HUES6 (cell line): ENCODE results near the gene KCNH1.

ENCODE experiments used
- H3K27ac ChIP-seq: 2 replicates; pipeline ENCODE4 v1.7.0; 2013; ENCODE audit warnings: low read depth, mild to moderate bottlenecking, low read length, inconsistent platforms
- H3K27me3 ChIP-seq: 2 replicates; pipeline ENCODE4 v1.6.1; 2013; ENCODE audit warnings: low read length; ENCODE audit not compliant: control insufficient read depth, insufficient read depth
- H3K36me3 ChIP-seq: 2 replicates; pipeline ENCODE4 v1.6.1; 2013; ENCODE audit warnings: low read length; ENCODE audit not compliant: control insufficient read depth, insufficient read depth
- H3K4me1 ChIP-seq: 2 replicates; pipeline ENCODE4 v1.6.1; 2013; ENCODE audit warnings: low read length; ENCODE audit not compliant: control insufficient read depth, insufficient read depth
- H3K4me3 ChIP-seq: 2 replicates; pipeline ENCODE4 v1.5.1; 2013; ENCODE audit warnings: low read depth, low read length
- H3K9ac ChIP-seq: one replicate; pipeline ENCODE4 v1.6.1; 2013; ENCODE audit warnings: mild to moderate bottlenecking, low read length
- H3K9me3 ChIP-seq: 2 replicates; pipeline ENCODE4 v1.6.1; 2013; ENCODE audit warnings: low read depth, low read length; ENCODE audit not compliant: control insufficient read depth, insufficient read depth

The KCNH1 gene

DNA sequence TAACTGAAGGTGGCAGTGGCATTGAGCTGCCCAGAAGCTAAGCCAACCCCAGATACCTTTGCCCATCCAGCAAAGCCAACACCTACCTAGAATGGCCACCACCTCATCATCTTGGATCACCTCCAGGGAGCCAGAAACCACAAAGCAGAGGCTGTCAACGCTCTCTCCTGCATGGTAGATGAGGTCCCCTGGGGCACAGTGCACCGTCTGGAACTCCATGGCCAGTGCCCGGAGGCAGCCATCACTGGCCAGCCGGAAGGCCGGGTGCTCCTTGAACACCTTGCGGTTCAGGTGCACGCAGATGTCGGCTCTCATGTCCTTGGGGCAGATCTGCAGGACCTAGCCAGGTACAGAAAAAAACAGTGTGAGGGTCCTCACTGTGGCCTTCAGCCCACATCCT lies 336.5 kb downstream of the KCNH1 start:
- no peaks in the 10 kb centered on the region for H3K27me3 ChIP-seq
- H3K9me3 ChIP-seq, result no peaks in the 10 kb centered on the region

DNA sequence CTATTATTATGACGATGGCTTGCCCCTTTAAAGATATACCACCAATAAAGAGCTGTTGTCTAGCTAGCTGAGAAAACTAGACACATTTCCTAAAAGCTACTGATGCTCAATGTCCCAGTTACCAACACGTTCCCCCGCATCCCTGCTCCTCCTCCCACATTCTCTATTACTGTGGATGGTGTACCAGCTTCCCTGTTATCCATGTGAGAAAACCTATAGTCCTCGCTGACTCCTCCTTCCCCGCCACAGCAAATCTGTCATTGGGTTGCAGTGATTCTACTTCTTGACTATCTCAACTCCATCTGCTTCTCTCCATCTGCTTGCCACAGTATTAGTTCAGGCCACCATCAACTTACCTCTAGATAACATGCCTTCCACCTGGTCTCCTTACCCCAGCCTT lies 337.5 kb downstream of the KCNH1 start:
- Histone ChIP-seq H3K4me1 (peaks cover 4% of the 10 kb centered on the region; the same call in 1 of the 2 replicates), H3K27ac (no peak overlapping the region), H3K9me3 (no peaks in the 10 kb centered on the region), H3K9ac (no peak overlapping the region), H3K4me3 (no peak overlapping the region), H3K27me3 (no peaks in the 10 kb centered on the region), H3K36me3 (no peaks in the 10 kb centered on the region)

More for the DNA sequence above, 336.5 kb downstream of the KCNH1 start:
- Histone ChIP-seq H3K4me1 (no peaks in the 10 kb centered on the region), H3K4me3 (no peak overlapping the region), H3K36me3 (no peaks in the 10 kb centered on the region), H3K27ac (no peak overlapping the region), H3K9ac (no peak overlapping the region)

DNA sequence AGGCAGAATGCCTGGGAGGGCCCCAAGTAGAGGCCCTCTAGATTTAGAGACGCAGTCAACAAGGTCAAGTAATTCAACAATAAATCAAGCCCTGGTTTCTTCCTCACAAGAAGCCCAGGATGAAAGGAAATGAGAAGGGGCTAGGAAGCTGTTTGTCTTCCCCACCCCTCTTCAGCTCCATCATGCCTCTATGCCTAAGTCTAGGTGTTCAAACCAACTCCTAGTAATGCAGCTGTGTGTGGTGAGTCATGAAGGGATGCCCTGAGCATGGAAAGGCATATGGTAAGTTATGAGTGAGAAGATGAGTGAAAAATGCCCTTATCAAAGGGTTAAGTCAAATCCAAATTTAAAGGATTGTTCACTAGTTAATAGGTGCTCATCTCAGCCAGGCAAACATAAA lies 339.5 kb downstream of the KCNH1 start:
- Histone ChIP-seq H3K4me3 (no peak overlapping the region), H3K27me3 (no peaks in the 10 kb centered on the region), H3K9ac (no peak overlapping the region), H3K4me1 (peaks cover 4% of the 10 kb centered on the region; the same call in 1 of the 2 replicates), H3K36me3 (no peaks in the 10 kb centered on the region), H3K27ac (no peak overlapping the region), H3K9me3 (no peaks in the 10 kb centered on the region)

DNA sequence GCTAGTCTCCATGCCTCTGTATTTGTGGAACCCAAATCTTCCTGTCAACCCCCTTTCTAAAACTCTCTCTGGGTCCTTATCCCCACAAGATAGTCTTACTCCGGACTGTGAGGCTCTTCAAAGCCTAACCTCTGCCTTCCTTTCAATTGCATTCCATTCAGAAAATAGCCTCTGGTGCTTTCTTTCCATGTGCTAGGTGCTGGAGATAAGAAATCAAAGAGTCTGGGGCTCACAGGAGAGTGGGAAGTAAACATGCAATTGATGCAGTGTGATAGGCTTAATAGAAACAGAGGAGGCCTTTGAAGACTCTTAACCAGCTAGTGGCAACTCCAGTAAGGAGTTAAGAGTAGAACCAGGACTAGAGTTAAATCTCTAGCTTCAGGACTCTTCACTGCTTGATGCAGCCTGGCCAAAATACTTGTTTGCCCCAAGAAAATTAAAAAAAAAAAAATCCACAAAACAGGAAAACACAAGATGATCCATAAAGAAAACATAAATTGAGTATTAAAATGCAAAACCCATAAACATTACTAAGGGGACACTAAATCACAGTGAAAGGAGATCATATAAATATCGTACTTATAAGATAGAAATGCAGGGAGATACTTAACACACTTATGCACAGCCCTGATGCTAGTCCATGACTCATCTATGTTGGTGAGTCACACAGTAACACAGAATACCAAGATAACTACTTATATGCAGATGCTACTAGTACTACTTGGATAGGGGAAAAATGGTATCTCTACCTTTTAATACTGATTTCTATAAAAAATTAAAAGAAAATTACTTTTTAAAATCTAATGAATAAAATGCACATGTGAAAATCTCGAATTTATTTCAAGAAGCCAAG lies 341.5 kb downstream of the KCNH1 start:
- no peak overlapping the region for H3K4me3 ChIP-seq
- H3K27ac ChIP-seq, result peak overlapping the region; percentile 34; the same call in 1 of the 2 replicates
- no peak overlapping the region for H3K9ac ChIP-seq
- H3K9me3 ChIP-seq, result no peaks in the 10 kb centered on the region
- no peaks in the 10 kb centered on the region for H3K27me3 ChIP-seq
- no peaks in the 10 kb centered on the region for H3K36me3 ChIP-seq
- peaks cover 4% of the 10 kb centered on the region; the same call in 1 of the 2 replicates for H3K4me1 ChIP-seq

DNA sequence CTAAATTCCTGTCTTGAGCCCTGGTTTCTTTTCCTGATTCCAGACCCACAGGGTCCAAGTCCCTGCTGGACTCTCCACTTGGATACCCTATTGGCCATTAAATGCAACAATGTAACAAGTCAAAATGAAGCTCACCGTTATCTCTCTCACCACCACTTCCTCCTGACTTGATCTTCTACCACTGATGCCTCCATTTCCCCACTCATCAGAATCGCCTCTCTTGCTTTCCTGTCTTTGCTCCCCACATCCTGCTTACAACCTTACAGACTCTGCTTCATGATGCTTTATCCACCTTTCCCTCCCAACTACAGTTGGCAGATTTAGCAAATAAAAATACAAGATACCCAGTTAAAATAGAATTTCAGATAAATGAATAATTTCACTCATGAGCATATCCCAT lies 343.8 kb downstream of the KCNH1 start:
- Histone ChIP-seq H3K9me3 (no peaks in the 10 kb centered on the region), H3K36me3 (no peaks in the 10 kb centered on the region), H3K9ac (no peak overlapping the region), H3K27me3 (no peaks in the 10 kb centered on the region), H3K4me1 (peaks cover 4% of the 10 kb centered on the region; the same call in 1 of the 2 replicates), H3K4me3 (no peak overlapping the region), H3K27ac (no peak overlapping the region)

DNA sequence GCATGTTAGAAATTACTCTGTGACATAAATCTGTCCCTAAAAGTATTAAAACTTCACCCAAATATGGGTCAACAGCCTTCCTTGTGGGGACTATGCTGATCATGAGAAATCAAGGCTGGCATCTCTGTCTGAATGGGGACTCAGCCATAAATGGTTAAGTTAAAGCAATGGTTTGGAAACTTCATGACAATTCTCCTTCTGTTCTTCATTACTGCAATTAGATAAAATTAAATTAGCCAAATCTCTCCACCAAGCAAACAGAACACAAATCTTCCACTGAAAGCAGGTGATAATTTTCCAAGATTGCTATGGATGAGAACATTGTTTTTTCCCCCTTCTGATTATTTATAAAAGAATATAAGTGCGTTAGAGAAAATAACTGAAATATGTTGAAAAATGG lies 346.1 kb downstream of the KCNH1 start:
- no peak overlapping the region for H3K27ac ChIP-seq
- H3K4me1 ChIP-seq, result peaks cover 4% of the 10 kb centered on the region; the same call in 1 of the 2 replicates
- H3K36me3 ChIP-seq, result no peaks in the 10 kb centered on the region
- no peaks in the 10 kb centered on the region for H3K27me3 ChIP-seq
- no peaks in the 10 kb centered on the region for H3K9me3 ChIP-seq
- no peak overlapping the region for H3K9ac ChIP-seq
- H3K4me3 ChIP-seq, result no peak overlapping the region

DNA sequence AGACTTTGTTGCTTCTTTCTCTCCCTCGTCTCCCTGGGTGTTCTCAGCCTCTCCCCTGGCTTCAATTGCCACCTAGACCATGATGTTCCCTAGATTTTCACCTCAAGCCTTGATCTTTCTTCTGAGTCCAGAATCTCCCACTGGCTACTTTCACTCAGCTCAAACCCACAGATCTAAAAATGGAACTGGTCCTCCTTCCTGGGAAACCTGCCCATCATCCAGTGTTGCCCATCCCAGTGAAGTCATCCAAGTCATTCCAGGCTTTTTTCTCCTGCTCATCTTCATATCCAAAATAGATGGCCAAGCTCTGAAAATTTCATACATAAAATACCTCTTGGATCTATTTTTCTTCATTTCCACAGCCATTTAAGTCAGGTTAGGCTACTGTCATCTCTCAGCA lies 347.4 kb downstream of the KCNH1 start:
- Histone ChIP-seq H3K4me1 (no peaks in the 10 kb centered on the region), H3K4me3 (no peak overlapping the region), H3K36me3 (no peaks in the 10 kb centered on the region), H3K27me3 (no peaks in the 10 kb centered on the region), H3K27ac (no peak overlapping the region), H3K9me3 (no peaks in the 10 kb centered on the region), H3K9ac (no peak overlapping the region)

DNA sequence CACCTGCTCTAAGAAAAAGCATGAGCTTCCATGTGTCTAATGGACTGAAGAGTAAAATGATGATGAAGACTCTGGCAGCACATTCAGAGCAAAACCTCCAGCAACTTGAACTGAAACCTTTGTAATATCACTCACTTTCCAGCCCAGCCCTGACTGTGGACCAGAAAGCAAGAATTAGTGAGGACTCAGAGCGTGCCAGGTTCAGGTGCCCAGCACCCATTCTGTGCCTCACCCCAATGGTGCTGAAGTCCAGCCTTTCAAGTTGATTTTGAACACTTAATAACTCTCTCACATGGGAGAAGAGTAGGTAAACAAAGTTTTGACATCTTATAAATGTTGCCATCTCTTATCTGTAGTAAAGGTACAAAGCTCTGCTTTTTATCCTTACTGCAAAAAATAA lies 350.0 kb downstream of the KCNH1 start:
- Histone ChIP-seq H3K4me3 (no peak overlapping the region), H3K36me3 (no peaks in the 10 kb centered on the region), H3K27ac (no peak overlapping the region), H3K27me3 (no peaks in the 10 kb centered on the region; the same call in 1 of the 2 replicates), H3K9ac (no peak overlapping the region), H3K9me3 (no peaks in the 10 kb centered on the region), H3K4me1 (no peaks in the 10 kb centered on the region)

DNA sequence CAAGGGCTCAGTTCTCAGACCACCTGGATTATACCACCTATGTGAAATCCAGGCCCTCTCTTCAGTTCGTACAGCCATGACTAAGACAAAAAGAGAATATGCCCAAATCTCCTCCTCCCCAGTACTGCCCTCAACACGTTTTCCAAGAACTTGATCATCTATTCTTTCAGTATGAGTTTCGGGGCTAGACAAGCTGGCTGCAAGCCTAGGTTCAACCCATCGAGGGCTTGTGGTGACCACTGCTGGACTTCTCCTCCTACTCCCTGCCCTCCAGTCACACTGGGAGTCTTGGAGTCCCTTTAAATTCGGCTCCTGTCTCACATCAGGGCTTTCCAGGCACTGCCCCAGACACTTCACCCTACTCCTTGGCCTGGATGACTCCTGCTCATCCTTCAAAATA lies 352.3 kb downstream of the KCNH1 start:
- Histone ChIP-seq H3K9ac (no peak overlapping the region), H3K9me3 (no peaks in the 10 kb centered on the region), H3K27ac (no peak overlapping the region), H3K36me3 (no peaks in the 10 kb centered on the region), H3K4me1 (no peaks in the 10 kb centered on the region), H3K27me3 (no peaks in the 10 kb centered on the region; the same call in 1 of the 2 replicates), H3K4me3 (no peak overlapping the region)

DNA sequence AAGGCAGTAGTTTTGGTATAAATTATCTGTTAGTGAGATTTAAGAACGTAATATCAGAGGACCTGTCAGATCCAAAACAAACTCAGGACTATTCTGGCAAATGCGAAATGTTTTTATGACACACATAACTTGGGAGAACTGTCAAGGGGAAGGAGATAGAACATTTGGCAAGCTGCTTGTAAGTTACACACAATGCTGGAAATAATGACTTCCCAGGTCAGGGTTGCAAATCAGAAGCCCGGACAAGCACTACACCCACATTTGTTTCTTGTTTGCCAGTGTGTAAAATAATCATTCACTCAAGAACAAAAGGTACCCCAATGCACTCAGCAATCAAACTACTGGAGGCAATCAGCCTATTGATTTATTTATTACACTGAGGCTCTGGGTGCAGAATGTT lies 354.7 kb downstream of the KCNH1 start:
- Histone ChIP-seq H3K9me3 (no peaks in the 10 kb centered on the region), H3K27ac (no peak overlapping the region), H3K4me1 (no peaks in the 10 kb centered on the region), H3K27me3 (no peaks in the 10 kb centered on the region; the same call in 1 of the 2 replicates), H3K36me3 (no peaks in the 10 kb centered on the region), H3K4me3 (no peak overlapping the region), H3K9ac (no peak overlapping the region)

DNA sequence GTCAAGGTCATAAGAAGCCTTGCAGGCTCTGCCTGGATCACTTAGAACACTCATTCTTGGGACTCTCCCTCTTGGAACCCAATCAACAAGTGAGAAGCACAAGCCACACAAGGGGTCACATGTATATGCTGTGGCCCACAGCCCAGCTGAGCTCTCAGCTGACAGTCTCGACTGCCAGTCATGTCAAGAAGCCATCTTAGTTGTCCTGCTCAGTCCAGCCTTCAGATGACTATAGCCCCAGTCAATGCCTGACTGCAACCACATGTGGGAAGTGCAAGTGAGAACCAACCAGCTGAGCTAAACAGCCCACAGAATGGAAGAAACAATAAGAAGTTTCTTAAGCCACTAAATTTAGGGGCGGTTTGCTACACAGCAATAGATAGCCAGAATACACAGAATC lies 356.0 kb downstream of the KCNH1 start:
- H3K36me3 ChIP-seq, result no peaks in the 10 kb centered on the region
- no peaks in the 10 kb centered on the region for H3K9me3 ChIP-seq
- H3K27ac ChIP-seq, result no peak overlapping the region
- no peak overlapping the region for H3K9ac ChIP-seq
- no peaks in the 10 kb centered on the region for H3K4me1 ChIP-seq
- H3K27me3 ChIP-seq, result no peaks in the 10 kb centered on the region; the same call in 1 of the 2 replicates
- H3K4me3 ChIP-seq, result no peak overlapping the region
